ENCODE measurements around the gene FERD3L.

The FERD3L gene

GRCh38 chr7:19116121-19117090 lies 28.8 kb downstream of the FERD3L start:
- DNase-seq, result no peak

- no peak for DNase-seq
Measured at GRCh38 chr7:19114551-19114855, 30.7 kb downstream of the FERD3L start.

- no peak for DNase-seq
Measured at GRCh38 chr7:19113855-19114550, 31.2 kb downstream of the FERD3L start.

GRCh38 chr7:19113002-19113350 lies 32.2 kb downstream of the FERD3L start:
- no peak for DNase-seq

- DNase-seq, result no peak
Measured at GRCh38 chr7:19112274-19113001, 32.8 kb downstream of the FERD3L start.

GRCh38 chr7:19111474-19112273 lies 33.5 kb downstream of the FERD3L start:
- no peak for DNase-seq

- DNase-seq, result no peak
Measured at GRCh38 chr7:19110776-19111175, 34.4 kb downstream of the FERD3L start.

- no peak for DNase-seq
Measured at GRCh38 chr7:19110026-19110730, 35.0 kb downstream of the FERD3L start.

GRCh38 chr7:19109000-19109946 lies 35.9 kb downstream of the FERD3L start:
- no peak for DNase-seq

- no peak for DNase-seq
Measured at GRCh38 chr7:19107356-19108146, 37.7 kb downstream of the FERD3L start.

GRCh38 chr7:19107081-19107355 lies 38.2 kb downstream of the FERD3L start:
- no peak for DNase-seq

GRCh38 chr7:19106241-19107080 lies 38.8 kb downstream of the FERD3L start:
- no peak for DNase-seq

- DNase-seq, result no peak
Measured at GRCh38 chr7:19105546-19105945, 39.7 kb downstream of the FERD3L start.

- no peak for DNase-seq
Measured at GRCh38 chr7:19104811-19105210, 40.4 kb downstream of the FERD3L start.

- no peak for DNase-seq
Measured at GRCh38 chr7:19102884-19103283, 42.3 kb downstream of the FERD3L start.

GRCh38 chr7:19101909-19102308 lies 43.3 kb downstream of the FERD3L start:
- no peak for DNase-seq

- no peak for DNase-seq
Measured at GRCh38 chr7:19101472-19101871, 43.7 kb downstream of the FERD3L start.

GRCh38 chr7:19099924-19100323 lies 45.3 kb downstream of the FERD3L start:
- DNase-seq, result no peak

GRCh38 chr7:19099194-19099593 lies 46.0 kb downstream of the FERD3L start:
- no peak for DNase-seq

Data from T-helper 1 cell (primary cell).